GM18909 (cell line): Measurements from ENCODE around the gene PKN1.

Experiments
- ATAC-seq: cut with Tn5 transposase; IDR thresholded peaks from one replicate; pipeline ENCODE4 v1.9.1; 2021; ENCODE audit warnings: mild to moderate bottlenecking; ENCODE audit not compliant: unreplicated experiment, poor library complexity

PKN1 gene

GRCh38 chr19:14425696-14426138 lies 7.4 kb upstream of the PKN1 start:
- no peak for ATAC-seq

- ATAC-seq = no peak
Observed at GRCh38 chr19:14427461-14427860, 5.6 kb upstream of the PKN1 start.

GRCh38 chr19:14428882-14429416 lies 4.2 kb upstream of the PKN1 start:
- ATAC-seq = no peak

GRCh38 chr19:14430712-14431111 lies 2.4 kb upstream of the PKN1 start:
- no peak for ATAC-seq

DNA sequence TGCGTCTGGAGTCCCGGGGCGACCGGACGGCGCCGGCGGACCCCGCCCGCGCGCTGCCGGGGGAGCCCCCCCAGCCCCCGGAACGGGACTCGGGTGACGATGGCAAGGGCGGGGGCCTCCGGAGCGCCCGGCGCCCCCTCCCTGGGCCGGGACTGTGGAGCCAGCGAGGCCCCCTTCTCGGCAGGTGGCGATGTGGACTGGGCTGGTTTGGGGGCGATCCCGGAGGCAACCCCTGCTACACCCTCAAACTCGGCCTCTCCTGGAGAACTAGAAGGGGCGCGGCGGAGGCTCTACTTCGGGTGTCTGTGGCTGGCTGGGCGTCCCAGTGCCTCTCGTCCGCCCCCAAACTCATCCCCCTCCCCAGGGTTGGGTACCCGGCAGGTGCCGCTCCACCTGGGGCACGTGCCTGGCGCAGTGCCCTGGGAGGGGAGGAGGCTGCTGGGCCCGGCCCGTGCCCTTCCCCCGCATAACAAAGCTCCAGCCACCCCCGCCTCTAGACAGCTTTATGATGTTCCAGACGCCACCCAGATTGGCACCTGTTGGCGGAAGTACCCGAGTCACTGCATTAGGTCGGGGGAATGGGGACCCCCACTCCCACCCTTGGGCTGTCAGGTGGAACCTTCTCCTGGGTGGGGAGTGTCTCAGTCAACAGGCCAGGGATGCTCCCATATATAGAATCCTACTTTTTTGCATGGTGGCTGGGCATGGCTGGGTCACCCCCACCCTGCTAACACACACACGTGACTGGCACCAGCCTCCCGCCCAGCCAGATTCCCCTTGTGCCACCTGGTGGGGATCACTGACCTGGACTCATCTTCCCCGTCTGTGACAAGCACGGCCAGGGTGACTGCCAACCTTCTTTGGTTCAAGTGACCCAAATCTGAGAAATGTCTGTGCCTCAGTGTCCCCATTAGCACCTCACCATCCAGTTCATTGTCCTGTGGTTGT lies 722 bp downstream of the PKN1 start:
- peak; percentile 38 for ATAC-seq

GRCh38 chr19:14434543-14435319 lies 1.6 kb downstream of the PKN1 start:
- ATAC-seq = no peak

DNA sequence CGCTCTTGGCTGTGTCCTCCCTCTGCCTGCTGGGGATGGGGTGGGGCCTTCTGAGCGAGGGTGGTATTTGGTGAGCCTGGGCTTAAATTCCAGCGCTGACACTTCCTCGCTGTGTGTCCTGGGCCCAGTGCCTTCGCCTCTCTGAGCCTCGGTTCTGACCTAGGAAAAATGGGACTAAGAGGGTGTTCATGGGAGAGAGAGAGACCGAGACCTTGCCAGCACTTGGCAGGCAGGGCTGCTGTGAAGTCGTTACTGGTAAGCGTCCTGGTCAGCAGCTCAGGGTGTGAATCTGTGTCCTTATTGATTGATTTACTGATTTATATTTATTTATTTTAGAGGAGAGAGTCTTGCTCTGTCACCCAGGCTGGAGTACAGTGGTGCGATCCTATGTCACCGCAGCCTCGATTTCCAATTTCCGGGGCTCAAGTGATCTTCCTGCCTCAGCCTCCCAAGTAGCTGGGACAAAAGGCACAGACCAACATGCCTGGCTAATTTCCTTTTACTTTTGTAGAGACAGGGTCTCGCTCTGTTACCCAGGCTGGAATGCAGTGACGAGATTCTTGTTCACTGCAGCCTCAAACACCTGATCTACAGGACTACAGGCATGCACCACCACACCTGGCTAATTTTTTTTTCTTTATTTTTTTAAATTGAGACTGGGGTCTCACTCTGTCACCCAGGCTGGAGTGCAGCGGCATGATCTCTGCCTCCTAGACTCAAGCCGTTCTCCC lies 2.4 kb downstream of the PKN1 start:
- ATAC-seq = no peak

- ATAC-seq = no peak
Observed at GRCh38 chr19:14437578-14438140, 4.6 kb downstream of the PKN1 start.

DNA sequence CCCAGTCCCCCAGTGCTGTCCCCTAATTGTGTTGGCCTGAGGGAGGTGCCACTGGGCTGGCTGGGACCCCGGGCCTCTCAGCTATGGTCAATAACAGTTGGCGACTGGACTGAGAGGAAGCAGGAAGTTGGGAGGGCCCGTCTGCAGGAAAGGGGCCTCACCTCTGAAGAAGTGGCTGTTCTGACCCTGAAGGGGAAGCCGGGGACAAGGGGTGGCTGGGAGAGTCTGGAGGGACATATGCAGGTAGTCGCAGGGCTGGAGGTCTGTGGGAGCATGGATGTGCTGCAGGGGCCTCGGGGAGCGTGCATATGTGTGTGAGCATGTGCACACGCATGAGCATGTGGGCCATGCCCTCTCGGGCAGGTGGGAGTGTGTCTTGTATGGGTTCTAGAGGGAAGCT lies 5.9 kb downstream of the PKN1 start:
- no peak for ATAC-seq

GRCh38 chr19:14440049-14440448 lies 6.9 kb downstream of the PKN1 start:
- peak; percentile 81 for ATAC-seq

- ATAC-seq = no peak
Observed at GRCh38 chr19:14441041-14441938, 8.2 kb downstream of the PKN1 start.

GRCh38 chr19:14442891-14443631 lies 10.0 kb downstream of the PKN1 start:
- ATAC-seq = no peak

- ATAC-seq = no peak
Observed at GRCh38 chr19:14443632-14444216, 10.6 kb downstream of the PKN1 start.

GRCh38 chr19:14446336-14447036 lies 13.4 kb downstream of the PKN1 start:
- ATAC-seq = no peak

- ATAC-seq = no peak
Observed at GRCh38 chr19:14449321-14449720, 16.2 kb downstream of the PKN1 start.

DNA sequence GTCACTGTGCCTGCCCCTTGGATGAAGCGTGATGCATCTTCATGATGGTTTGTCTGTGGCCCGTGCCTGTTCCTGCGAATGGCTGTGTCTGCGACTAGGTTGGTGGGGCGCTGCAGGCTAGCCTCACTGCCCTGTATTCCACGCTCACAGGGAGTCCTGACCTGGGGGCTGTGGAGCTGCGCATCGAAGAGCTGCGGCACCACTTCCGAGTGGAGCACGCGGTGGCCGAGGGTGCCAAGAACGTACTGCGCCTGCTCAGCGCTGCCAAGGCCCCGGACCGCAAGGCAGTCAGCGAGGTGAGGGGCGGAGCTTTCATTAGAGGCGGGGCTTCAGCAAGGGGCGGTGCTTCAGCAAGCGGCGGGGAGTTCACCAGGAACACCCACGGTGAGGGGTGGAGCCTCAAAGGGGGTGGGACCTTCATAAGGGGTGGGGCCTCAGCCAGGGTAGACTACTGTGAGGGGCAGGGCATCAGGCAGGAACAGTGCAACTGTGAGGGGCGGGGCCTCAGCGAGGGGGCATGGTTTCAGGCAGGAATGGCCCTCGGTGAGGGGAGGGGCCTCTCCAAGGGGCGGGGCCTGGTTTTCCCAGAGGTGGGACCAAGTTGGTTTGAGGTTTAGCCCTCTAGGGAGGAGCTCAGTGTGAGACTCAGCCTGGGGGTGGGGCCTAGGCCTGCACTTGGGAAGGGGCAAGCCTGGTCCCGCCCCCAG lies 17.2 kb downstream of the PKN1 start:
- ATAC-seq = no peak

DNA sequence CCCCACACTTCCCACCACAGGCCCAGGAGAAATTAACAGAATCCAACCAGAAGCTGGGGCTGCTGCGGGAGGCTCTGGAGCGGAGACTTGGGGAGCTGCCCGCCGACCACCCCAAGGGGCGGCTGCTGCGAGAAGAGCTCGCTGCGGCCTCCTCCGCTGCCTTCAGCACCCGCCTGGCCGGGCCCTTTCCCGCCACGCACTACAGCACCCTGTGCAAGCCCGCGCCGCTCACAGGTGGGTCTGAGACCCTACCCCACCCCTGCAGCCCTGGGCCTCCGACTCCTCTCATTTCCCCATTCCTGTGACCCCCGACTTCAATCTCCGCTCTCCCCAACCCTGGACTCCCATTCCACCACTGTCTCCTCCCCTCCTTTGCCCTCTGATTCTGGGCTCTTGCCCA lies 17.8 kb downstream of the PKN1 start:
- no peak for ATAC-seq
